BLaER1 treated with 17β-estradiol and CSF1 and Interleukin-3, amounts not matched to agents 10 nM and 100 nM (cell line): ENCODE data around the gene MOB4.

Experiments
- H3K27ac ChIP-seq, 11 experiments: shearing (Covaris generic); formaldehyde crosslinking; 2 replicates each; pipeline ENCODE4 v1.8.1; 2022
- H3K27me3 ChIP-seq, 11 experiments: shearing (Covaris generic); formaldehyde crosslinking; 2 replicates each; pipeline ENCODE4 v1.8.1; 2022
- H3K36me3 ChIP-seq, 11 experiments: shearing (Covaris generic); formaldehyde crosslinking; 2 replicates each; pipeline ENCODE4 v1.8.1; 2022
- H3K4me1 ChIP-seq, 10 experiments: shearing (Covaris generic); formaldehyde crosslinking; 2 replicates each; pipeline ENCODE4 v1.8.1; 2022
- H3K4me2 ChIP-seq, 11 experiments: shearing (Covaris generic); formaldehyde crosslinking; 2 replicates each; pipeline ENCODE4 v1.8.1; 2022
- H3K4me3 ChIP-seq, 10 experiments: shearing (Covaris generic); formaldehyde crosslinking; 2 replicates each; pipeline ENCODE4 v1.8.1; 2022
- H3K9ac ChIP-seq, 11 experiments: shearing (Covaris generic); formaldehyde crosslinking; 2 replicates each; pipeline ENCODE4 v1.8.1; 2022
- H3K9me3 ChIP-seq, 11 experiments: shearing (Covaris generic); formaldehyde crosslinking; replicated peaks in 1 of 11; 2 replicates each; pipeline ENCODE4 v1.8.1; 2022
- H4K20me1 ChIP-seq, 11 experiments: shearing (Covaris generic); formaldehyde crosslinking; 2 replicates each; pipeline ENCODE4 v1.8.1; 2022
- Cebpa-rat ChIP-seq, 11 experiments: shearing (Covaris generic); IDR thresholded peaks; 2 replicates each; pipeline ENCODE4 v1.8.1; 2022

Gene MOB4

GRCh38 chr2:197502201-197502600 is 13.7 kb upstream of the MOB4 start:
- peak overlapping the region; percentile 82 to 93 (median 87) for H3K4me2 ChIP-seq
- no peaks in the 10 kb centered on the region for H3K9me3 ChIP-seq
- peaks cover 45 to 81% (median 69%) of the 10 kb centered on the region in 11 experiments for H3K36me3 ChIP-seq
- H4K20me1 ChIP-seq: peaks cover 18 to 87% (median 58%) of the 10 kb centered on the region in 11 experiments; a peak in 21 of 22 replicates
- H3K27ac ChIP-seq: peak overlapping the region in 1 of 11 experiments; percentile 81; a peak in 1 of 22 replicates
- peak overlapping the region; percentile 81 to 96 (median 89); a peak in 21 of 22 replicates for H3K9ac ChIP-seq
- H3K4me1 ChIP-seq: peaks cover 21 to 32% (median 27%) of the 10 kb centered on the region in 10 experiments
- H3K27me3 ChIP-seq: no peaks in the 10 kb centered on the region
- H3K4me3 ChIP-seq: peak overlapping the region; percentile 77 to 95 (median 88); a peak in 18 of 20 replicates
- no peak for TF ChIP-seq Cebpa-rat (IDR thresholded peaks at IDR 0.05)

DNA sequence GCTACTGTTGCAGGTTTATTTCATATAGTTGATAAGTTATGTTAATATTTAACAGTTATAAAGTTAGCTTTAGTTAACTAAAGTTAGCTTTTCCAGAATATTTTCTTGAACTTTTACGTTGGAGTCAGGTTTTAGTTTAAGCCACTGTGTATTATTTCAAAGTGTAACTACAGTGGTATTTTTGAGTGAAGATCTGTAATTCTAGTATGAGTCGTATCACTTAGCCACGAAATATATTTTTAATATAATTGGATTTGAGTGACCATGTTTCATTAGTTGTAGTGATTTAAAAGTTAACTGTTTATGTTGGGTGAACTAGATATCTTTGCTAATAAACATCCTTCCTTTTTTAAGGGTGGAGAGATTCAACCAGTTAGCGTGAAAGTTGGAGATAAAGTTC is 13.2 kb upstream of the MOB4 start:
- 0 out of 22 replicates have a peak overlapping the region, but pooled peaks of 1 of the 11 experiments have one; percentile 81 for H3K27ac ChIP-seq
- H3K4me2 ChIP-seq: peak overlapping the region; percentile 82 to 93 (median 87)
- peaks cover 40 to 80% (median 66%) of the 10 kb centered on the region in 11 experiments for H3K36me3 ChIP-seq
- TF ChIP-seq Cebpa-rat (IDR thresholded peaks at IDR 0.05): no peak
- peak overlapping the region in 9 of 10 experiments; percentile 77 to 95 (median 88); a peak in 14 of 20 replicates for H3K4me3 ChIP-seq
- no peaks in the 10 kb centered on the region for H3K27me3 ChIP-seq
- peaks cover 17 to 28% (median 23%) of the 10 kb centered on the region in 10 experiments for H3K4me1 ChIP-seq
- H3K9me3 ChIP-seq: no peaks in the 10 kb centered on the region
- H4K20me1 ChIP-seq: peaks cover 13 to 87% (median 54%) of the 10 kb centered on the region in 11 experiments; a peak in 21 of 22 replicates
- H3K9ac ChIP-seq: peak overlapping the region in 6 of 11 experiments; percentile 81 to 95 (median 92); a peak in 9 of 22 replicates

GRCh38 chr2:197504000-197504399 is 11.9 kb upstream of the MOB4 start:
- peaks cover 0 to 85% (median 40%) of the 10 kb centered on the region in 11 experiments; a peak in 17 of 22 replicates for H4K20me1 ChIP-seq
- no peak overlapping the region for H3K4me3 ChIP-seq
- no peak overlapping the region for H3K9ac ChIP-seq
- H3K27me3 ChIP-seq: no peaks in the 10 kb centered on the region
- TF ChIP-seq Cebpa-rat (IDR thresholded peaks at IDR 0.05): no peak
- no peak overlapping the region; a peak in 1 of 22 replicates for H3K4me2 ChIP-seq
- H3K27ac ChIP-seq: no peak overlapping the region
- H3K36me3 ChIP-seq: peaks cover 36 to 80% (median 65%) of the 10 kb centered on the region in 11 experiments
- no peaks in the 10 kb centered on the region for H3K9me3 ChIP-seq
- H3K4me1 ChIP-seq: peaks cover 12 to 23% (median 18%) of the 10 kb centered on the region in 10 experiments

DNA sequence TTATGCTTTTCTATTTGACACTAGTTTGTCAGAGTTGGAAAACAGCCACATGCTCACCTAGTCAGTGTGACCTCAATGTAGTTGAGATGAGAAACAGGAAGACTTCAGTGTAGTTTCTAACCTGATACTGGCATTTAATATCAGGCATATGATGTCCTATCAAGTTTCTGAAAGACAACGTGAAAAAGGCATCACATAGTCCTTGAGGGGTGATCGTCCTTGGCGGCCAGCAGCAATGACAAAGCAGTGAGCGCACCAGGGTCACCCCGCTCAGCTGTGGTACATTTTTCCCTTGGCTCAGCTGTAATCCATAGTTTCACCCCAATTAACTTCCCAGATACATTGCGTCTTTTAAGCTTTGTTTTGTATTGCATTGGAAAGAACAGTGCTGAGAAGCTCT is 11.4 kb upstream of the MOB4 start:
- Histone ChIP-seq H3K27ac (no peak overlapping the region), H3K9ac (no peak overlapping the region), H4K20me1 (peaks cover 0 to 81% (median 38%) of the 10 kb centered on the region in 11 experiments; a peak in 16 of 22 replicates), H3K4me3 (no peak overlapping the region), H3K4me2 (no peak overlapping the region), H3K27me3 (no peaks in the 10 kb centered on the region), H3K9me3 (no peaks in the 10 kb centered on the region), H3K4me1 (peaks cover 12 to 23% (median 18%) of the 10 kb centered on the region in 10 experiments), H3K36me3 (peaks cover 36 to 81% (median 68%) of the 10 kb centered on the region in 11 experiments)
- no peak for TF ChIP-seq Cebpa-rat (IDR thresholded peaks at IDR 0.05)

GRCh38 chr2:197506658-197507057 is 9.2 kb upstream of the MOB4 start:
- Histone ChIP-seq H3K9ac (no peak overlapping the region), H3K4me3 (no peak overlapping the region), H4K20me1 (peaks cover 0 to 68% (median 34%) of the 10 kb centered on the region in 11 experiments; a peak in 16 of 22 replicates), H3K27ac (no peak overlapping the region), H3K36me3 (peaks cover 36 to 86% (median 68%) of the 10 kb centered on the region in 11 experiments), H3K27me3 (no peaks in the 10 kb centered on the region), H3K4me1 (peaks cover 8 to 20% (median 14%) of the 10 kb centered on the region in 10 experiments), H3K4me2 (no peak overlapping the region), H3K9me3 (no peaks in the 10 kb centered on the region)
- TF ChIP-seq Cebpa-rat (IDR thresholded peaks at IDR 0.05): no peak

GRCh38 chr2:197513915-197514314 is 2.0 kb upstream of the MOB4 start:
- peak overlapping the region in 9 of 11 experiments; percentile 75 to 97 (median 89); a peak in 17 of 22 replicates for H3K4me2 ChIP-seq
- no peak overlapping the region for H3K9ac ChIP-seq
- no peak for TF ChIP-seq Cebpa-rat (IDR thresholded peaks at IDR 0.05)
- peaks cover 0 to 31% (median 23%) of the 10 kb centered on the region in 11 experiments; a peak in 15 of 22 replicates for H4K20me1 ChIP-seq
- H3K27me3 ChIP-seq: no peaks in the 10 kb centered on the region
- H3K4me3 ChIP-seq: no peak overlapping the region
- H3K27ac ChIP-seq: no peak overlapping the region
- H3K4me1 ChIP-seq: peaks cover 14 to 29% (median 22%) of the 10 kb centered on the region in 10 experiments
- peaks cover 0 to 34% (median 20%) of the 10 kb centered on the region in 11 experiments; a peak in 19 of 22 replicates for H3K36me3 ChIP-seq
- peaks cover 0 to 13% (median 9%) of the 10 kb centered on the region in 11 experiments; a peak in 18 of 22 replicates for H3K9me3 ChIP-seq

DNA sequence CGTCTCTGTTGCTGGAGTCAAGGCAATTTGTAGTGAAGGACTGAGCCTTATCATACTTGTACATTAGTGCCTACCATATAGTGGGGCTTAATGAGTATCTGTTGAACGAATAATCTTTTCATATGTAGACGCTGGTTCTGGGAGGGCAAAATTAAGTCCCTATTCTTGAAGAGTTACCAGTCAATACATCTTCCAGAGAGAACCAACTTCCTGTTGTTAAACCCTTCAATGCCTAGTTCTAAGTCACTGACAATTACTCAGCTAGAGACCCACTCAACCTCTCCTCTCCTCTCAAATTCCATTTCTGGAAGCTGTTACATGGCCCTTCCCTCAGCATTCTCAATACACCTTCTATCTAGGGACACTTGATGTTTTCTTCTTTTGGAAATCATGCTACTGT is 1.1 kb upstream of the MOB4 start:
- Histone ChIP-seq H3K27me3 (no peaks in the 10 kb centered on the region), H3K4me3 (peak overlapping the region; percentile 88 to 98 (median 91)), H3K4me1 (peaks cover 14 to 29% (median 22%) of the 10 kb centered on the region in 10 experiments), H3K9me3 (peaks cover 0 to 21% (median 17%) of the 10 kb centered on the region in 11 experiments; a peak in 20 of 22 replicates), H3K4me2 (peak overlapping the region; percentile 75 to 97 (median 88)), H3K9ac (peak overlapping the region; percentile 91 to 98 (median 95)), H3K27ac (peak overlapping the region; percentile 73 to 95 (median 89)), H4K20me1 (peaks cover 0 to 37% (median 26%) of the 10 kb centered on the region in 11 experiments; a peak in 15 of 22 replicates), H3K36me3 (peaks cover 2 to 39% (median 26%) of the 10 kb centered on the region in 11 experiments; a peak in 20 of 22 replicates)
- TF ChIP-seq Cebpa-rat (IDR thresholded peaks at IDR 0.05): no peak

GRCh38 chr2:197515315-197515738 is 539 bp upstream of the MOB4 start:
- peaks cover 0 to 37% (median 26%) of the 10 kb centered on the region in 11 experiments; a peak in 15 of 22 replicates for H4K20me1 ChIP-seq
- H3K27ac ChIP-seq: peak overlapping the region; percentile 73 to 95 (median 89)
- H3K4me3 ChIP-seq: peak overlapping the region; percentile 88 to 98 (median 91)

GRCh38 chr2:197516393-197516761 is 511 bp downstream of the MOB4 start:
- H4K20me1 ChIP-seq: peaks cover 0 to 37% (median 26%) of the 10 kb centered on the region in 11 experiments; a peak in 15 of 22 replicates
- peaks cover 14 to 29% (median 22%) of the 10 kb centered on the region in 10 experiments for H3K4me1 ChIP-seq
- H3K27me3 ChIP-seq: no peaks in the 10 kb centered on the region
- H3K27ac ChIP-seq: peak overlapping the region; percentile 86 to 95 (median 89)
- H3K9me3 ChIP-seq: peaks cover 16 to 38% (median 34%) of the 10 kb centered on the region in 11 experiments
- H3K9ac ChIP-seq: peak overlapping the region; percentile 91 to 98 (median 95)
- no peak for TF ChIP-seq Cebpa-rat (IDR thresholded peaks at IDR 0.05)
- peak overlapping the region; percentile 75 to 97 (median 89) for H3K4me2 ChIP-seq
- peaks cover 11 to 44% (median 37%) of the 10 kb centered on the region in 11 experiments; a peak in 21 of 22 replicates for H3K36me3 ChIP-seq
- peak overlapping the region; percentile 88 to 98 (median 91) for H3K4me3 ChIP-seq

More at GRCh38 chr2:197515315-197515738, 539 bp upstream of the MOB4 start:
- no peak for TF ChIP-seq Cebpa-rat (IDR thresholded peaks at IDR 0.05)
- H3K9me3 ChIP-seq: peaks cover 5 to 27% (median 23%) of the 10 kb centered on the region in 11 experiments
- H3K27me3 ChIP-seq: no peaks in the 10 kb centered on the region
- H3K4me1 ChIP-seq: peaks cover 14 to 29% (median 22%) of the 10 kb centered on the region in 10 experiments
- peak overlapping the region; percentile 91 to 98 (median 95) for H3K9ac ChIP-seq
- peaks cover 7 to 39% (median 28%) of the 10 kb centered on the region in 11 experiments; a peak in 21 of 22 replicates for H3K36me3 ChIP-seq
- H3K4me2 ChIP-seq: peak overlapping the region; percentile 75 to 97 (median 88)
